ENCODE measurements around the gene ATG9A. TPM values are rescaled to one million over a fixed set of nuclear protein-coding genes. Genes with fewer than 3 reads are reported as not detected.
A peak's percentile ranks its signal among the peaks of the same experiment; 100 is the strongest.

Gene ATG9A
- total RNA-seq, 1 donor from 2014 or later: 52.9 TPM

- Mint-ChIP-seq H3K9me3 (no peaks in the 10 kb centered on the region), H3K36me3 (peaks cover 11% of the 10 kb centered on the region), H3K4me1 (ENCODE audit: unreplicated experiment) (peaks cover 13% of the 10 kb centered on the region), H3K4me3 (peak within 1 kb of the TSS; percentile 96), H3K27me3 (no peaks in the 10 kb centered on the region), H3K27ac (peak within 1 kb of the TSS; percentile 99)
- DNase-seq (ENCODE audit: extremely low spot score, unreplicated experiment): peak; percentile 87
- TF ChIP-seq CTCF (conservative IDR thresholded peaks at IDR 0.05): no peak
Observed at GRCh38 chr2:219176818-219177551, 52.5 kb downstream of the ATG9A start, which contains the start of gene CNPPD1. TSS of gene CNPPD1 (minus strand) at chr2:219176925. CDS start at chr2:219176828, 97 bp downstream.

- Mint-ChIP-seq H3K4me1 (ENCODE audit: unreplicated experiment) (peaks cover 13% of the 10 kb centered on the region), H3K4me3 (peak overlapping the region; percentile 96), H3K9me3 (no peaks in the 10 kb centered on the region), H3K27ac (peak overlapping the region; percentile 85), H3K36me3 (peaks cover 17% of the 10 kb centered on the region), H3K27me3 (no peaks in the 10 kb centered on the region)
- peak; percentile 34 for TF ChIP-seq CTCF (conservative IDR thresholded peaks at IDR 0.05)
- DNase-seq (ENCODE audit: extremely low spot score, unreplicated experiment): peak; percentile 75
Observed at GRCh38 chr2:219175928-219176817, 53.3 kb downstream of the ATG9A start.

GRCh38 chr2:219175486-219175885 lies 54.0 kb downstream of the ATG9A start:
- Mint-ChIP-seq H3K4me3 (peak overlapping the region; percentile 96), H3K36me3 (peaks cover 10% of the 10 kb centered on the region), H3K27me3 (no peaks in the 10 kb centered on the region), H3K4me1 (ENCODE audit: unreplicated experiment) (peaks cover 13% of the 10 kb centered on the region), H3K27ac (peak overlapping the region; percentile 85), H3K9me3 (no peaks in the 10 kb centered on the region)
- no peak for TF ChIP-seq CTCF (conservative IDR thresholded peaks at IDR 0.05)
- no peak for DNase-seq (ENCODE audit: extremely low spot score, unreplicated experiment)

- Mint-ChIP-seq H3K4me3 (no peak overlapping the region), H3K27me3 (no peaks in the 10 kb centered on the region), H3K9me3 (no peaks in the 10 kb centered on the region), H3K4me1 (ENCODE audit: unreplicated experiment) (peaks cover 13% of the 10 kb centered on the region), H3K36me3 (peaks cover 10% of the 10 kb centered on the region), H3K27ac (peak overlapping the region; percentile 14)
- TF ChIP-seq CTCF (conservative IDR thresholded peaks at IDR 0.05): no peak
- no peak for DNase-seq (ENCODE audit: extremely low spot score, unreplicated experiment)
Observed at GRCh38 chr2:219174801-219175200, 54.6 kb downstream of the ATG9A start.

GRCh38 chr2:219174146-219174545 lies 55.3 kb downstream of the ATG9A start:
- Mint-ChIP-seq H3K4me1 (ENCODE audit: unreplicated experiment) (peaks cover 11% of the 10 kb centered on the region), H3K9me3 (no peaks in the 10 kb centered on the region), H3K4me3 (peak overlapping the region; percentile 65)

More at GRCh38 chr2:219174146-219174545, 55.3 kb downstream of the ATG9A start:
- TF ChIP-seq CTCF (conservative IDR thresholded peaks at IDR 0.05): no peak
- Mint-ChIP-seq H3K27me3 (no peaks in the 10 kb centered on the region), H3K27ac (peak overlapping the region; percentile 14), H3K36me3 (peaks cover 10% of the 10 kb centered on the region)
- DNase-seq (ENCODE audit: extremely low spot score, unreplicated experiment): no peak

Measured in type B pancreatic cell (in vitro differentiated cells).